HG03135 (cell line): Measurements from ENCODE around the gene CALCOCO1.
"Not testable (repeated sequence)": the region's sequence is repeated elsewhere in the genome, so short reads cannot be mapped to it uniquely, and the experiment has no call there.

Experiments used
- ATAC-seq: cut with Tn5 transposase; IDR thresholded peaks from one replicate; pipeline ENCODE4 v1.9.1; 2021; ENCODE audit warnings: mild to moderate bottlenecking, moderate library complexity; ENCODE audit not compliant: unreplicated experiment

The CALCOCO1 gene

DNA sequence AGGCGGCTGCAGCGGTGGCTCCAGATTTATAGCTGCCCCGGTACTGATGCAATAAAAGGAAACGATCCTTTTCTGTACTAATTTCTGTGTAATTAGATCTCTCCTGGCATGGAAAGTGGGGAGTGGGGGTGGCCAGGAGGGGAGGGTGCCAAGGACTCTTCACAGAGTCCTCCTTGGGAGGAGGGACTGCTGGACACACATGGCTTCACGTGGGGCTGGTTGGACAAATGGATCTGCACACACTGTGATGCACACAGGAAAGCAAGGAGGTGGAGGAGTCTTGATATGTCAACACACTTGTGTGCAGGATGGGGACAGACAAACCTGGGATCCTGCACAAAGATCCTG lies 27.6 kb downstream of the CALCOCO1 start:
- no peak for ATAC-seq

- no peak for ATAC-seq
Observed at GRCh38 chr12:53698948-53699677, 28.1 kb downstream of the CALCOCO1 start.

GRCh38 chr12:53696655-53697331 lies 30.5 kb downstream of the CALCOCO1 start:
- ATAC-seq, result no peak

DNA sequence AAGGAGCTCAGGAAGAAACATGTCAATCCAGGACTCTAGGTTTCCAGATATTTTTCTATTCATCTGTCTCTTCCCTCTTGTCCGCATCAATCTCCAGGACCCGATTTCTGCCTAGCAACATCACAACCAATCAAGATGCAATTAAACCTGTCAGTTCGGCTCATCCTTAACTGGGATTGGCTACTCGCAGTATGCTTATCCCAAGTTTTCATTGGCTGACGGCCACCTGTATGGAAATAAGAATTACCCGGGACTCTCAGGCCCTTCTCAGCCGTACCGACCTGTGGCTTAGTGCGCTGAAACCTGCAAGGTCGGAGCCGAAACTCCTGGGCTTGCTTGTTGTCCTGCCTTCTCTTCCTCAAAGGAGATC lies 31.0 kb downstream of the CALCOCO1 start:
- no peak for ATAC-seq

DNA sequence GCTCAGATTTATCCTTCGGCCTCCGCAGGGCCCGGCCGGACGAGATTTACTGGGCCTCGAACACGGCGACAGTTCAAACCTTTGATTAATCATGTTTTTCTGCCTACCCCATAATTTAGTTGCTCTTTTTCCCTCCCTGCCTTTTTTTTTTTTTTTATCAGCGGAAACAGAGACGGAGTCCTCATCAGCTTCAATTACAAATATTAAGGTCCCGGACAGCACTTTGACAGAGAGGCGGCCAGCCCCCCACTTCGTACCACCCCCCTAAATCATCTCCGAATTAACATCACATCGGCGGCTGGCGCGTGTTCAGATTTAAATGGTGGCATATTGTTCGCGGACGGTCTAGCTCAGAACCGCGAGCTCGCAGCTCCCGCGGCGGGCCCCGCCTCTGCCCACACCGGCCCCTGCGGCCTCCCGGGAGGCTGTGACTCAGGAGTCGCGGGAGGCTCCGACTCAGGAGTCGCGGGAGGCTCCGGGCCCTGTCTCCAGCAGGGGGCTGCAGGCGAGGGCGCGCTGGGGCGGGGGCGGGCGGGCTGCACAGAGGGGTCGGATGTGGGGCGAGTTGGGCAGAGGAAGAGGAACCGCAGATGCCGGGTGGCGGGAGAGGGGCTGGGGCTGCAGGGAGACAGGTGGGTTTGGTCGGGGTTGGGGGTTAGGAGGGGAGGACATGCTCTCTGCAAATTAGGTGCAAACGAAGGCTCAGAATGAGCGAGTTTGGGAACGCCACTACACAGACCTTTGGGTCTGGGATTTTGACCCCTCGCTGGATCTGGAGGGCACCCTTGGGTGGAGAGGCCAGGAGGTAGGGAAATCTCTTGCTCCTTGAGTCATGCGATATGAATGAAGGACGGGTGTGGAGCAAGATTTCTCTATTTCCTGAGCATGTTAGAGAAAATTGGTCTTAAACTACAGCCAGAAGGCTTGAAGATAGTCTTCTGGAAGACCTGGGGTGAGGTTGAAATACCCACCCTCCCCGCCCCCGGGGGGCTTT lies 31.8 kb downstream of the CALCOCO1 start:
- no peak for ATAC-seq

- no peak for ATAC-seq
Observed at GRCh38 chr12:53694756-53695151, 32.5 kb downstream of the CALCOCO1 start.

GRCh38 chr12:53688134-53688533 lies 39.1 kb downstream of the CALCOCO1 start:
- ATAC-seq, result no peak

DNA sequence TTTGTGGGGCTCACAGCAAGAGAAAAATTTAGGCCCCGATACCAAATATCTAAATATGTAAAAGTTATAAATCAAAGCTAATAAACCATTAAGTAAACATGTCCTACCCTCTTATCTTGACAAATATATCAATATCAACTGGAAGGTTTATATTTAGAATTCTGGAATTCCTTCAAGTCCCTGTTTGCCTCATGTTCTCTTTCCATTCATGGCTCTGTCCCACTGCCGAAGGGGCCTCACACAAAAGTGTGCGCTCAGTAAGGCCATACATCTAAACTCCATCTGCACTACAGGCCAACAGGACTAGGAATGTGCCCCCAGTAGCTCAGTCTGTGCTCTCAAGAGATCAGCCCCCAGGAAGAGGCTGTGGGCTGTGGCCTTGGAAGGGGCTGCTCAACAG lies 40.8 kb downstream of the CALCOCO1 start:
- ATAC-seq, result no peak

GRCh38 chr12:53684654-53685220 lies 42.5 kb downstream of the CALCOCO1 start:
- no peak for ATAC-seq

DNA sequence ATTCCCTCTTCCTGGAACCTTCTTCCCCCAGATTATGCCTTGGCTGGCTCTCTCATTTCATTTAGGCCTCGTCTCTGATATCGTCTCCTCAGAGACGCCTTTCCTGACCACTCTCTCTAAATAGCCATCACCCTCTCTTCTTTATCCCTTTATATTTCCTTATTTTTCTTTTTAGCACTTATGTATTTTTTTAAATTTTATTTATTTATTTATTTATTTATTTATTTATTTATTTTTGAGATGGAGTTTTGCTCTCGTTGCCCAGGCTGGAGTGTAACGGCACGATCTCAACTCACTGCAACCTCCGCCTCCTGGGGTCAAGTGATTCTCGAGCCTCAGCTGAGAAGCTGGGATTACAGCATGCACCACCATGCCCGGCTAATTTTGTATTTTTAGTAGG lies 43.3 kb downstream of the CALCOCO1 start:
- ATAC-seq, result no peak

GRCh38 chr12:53683494-53683893 lies 43.8 kb downstream of the CALCOCO1 start:
- no peak for ATAC-seq

DNA sequence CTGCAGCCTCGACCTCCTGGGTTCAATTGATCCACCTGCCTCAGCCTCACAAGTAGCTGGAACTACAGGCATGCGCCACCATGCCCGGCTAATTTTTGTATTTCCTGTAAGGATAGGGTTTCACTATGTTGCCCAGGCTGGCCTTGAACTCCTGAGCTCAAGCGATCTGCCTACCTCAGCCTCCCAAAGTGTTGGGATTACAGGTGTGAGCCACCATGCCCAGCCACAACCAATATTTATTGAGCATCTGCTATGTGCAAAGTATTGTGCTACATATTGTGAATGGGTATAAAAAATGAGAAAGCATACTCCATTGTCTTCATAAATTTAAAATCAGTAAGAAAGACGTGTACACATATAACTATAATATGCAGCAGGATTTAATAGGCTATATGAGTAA lies 47.2 kb downstream of the CALCOCO1 start:
- not testable (repeated sequence) for ATAC-seq

DNA sequence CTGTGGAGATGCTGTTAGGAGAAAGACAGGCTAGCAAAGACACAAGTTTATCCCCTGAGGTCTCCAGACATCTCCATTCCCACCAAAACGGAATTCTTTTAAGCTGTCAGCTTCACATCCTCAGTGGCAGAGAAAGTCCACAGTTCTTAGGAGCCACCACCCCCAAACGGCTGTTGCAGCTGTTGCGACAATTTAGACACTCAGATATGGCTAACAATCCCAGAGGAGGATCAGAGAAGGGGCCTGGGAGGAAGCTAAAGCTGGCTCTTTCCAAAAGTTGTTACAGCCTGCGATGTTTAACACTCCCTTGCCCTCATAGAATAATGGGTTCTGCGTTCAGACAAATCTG lies 49.5 kb downstream of the CALCOCO1 start:
- ATAC-seq, result no peak

DNA sequence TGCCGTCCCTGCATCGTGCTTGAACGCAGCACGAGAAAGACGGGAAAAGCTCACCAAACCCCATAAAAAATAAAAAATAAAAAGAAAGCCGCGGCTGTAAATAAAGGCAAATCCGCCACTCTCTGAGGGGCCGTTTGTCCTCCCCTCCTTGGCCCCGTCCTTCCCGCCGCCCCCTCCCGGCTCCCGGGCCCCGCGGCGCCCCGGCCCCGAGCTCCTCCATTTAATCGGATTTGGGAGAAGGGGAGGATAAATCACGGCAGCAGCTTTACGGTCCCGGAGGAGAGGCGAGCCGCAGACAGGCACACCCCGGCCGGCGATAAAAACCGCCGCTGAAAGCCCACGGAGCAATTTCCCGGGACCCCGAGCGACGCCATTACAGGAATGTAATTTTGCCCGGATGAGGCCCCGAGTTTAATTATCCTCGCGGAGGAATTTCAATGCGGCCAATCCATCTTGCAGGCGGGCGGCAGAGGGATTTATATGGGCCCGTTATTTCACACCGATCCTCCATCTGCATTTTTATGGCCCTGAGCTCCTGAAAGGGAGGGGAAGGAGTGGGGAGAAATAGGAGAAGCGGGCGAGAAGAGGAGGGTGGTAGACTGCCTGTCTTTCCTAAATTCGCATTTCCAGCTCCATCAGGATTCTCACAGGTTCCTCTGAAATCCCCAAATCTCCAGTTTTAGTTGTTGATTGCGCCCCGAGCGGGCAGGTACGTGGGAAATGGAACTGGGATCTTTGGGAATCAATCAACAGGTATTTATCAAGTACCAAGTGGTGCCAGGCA lies 50.0 kb downstream of the CALCOCO1 start:
- no peak for ATAC-seq

DNA sequence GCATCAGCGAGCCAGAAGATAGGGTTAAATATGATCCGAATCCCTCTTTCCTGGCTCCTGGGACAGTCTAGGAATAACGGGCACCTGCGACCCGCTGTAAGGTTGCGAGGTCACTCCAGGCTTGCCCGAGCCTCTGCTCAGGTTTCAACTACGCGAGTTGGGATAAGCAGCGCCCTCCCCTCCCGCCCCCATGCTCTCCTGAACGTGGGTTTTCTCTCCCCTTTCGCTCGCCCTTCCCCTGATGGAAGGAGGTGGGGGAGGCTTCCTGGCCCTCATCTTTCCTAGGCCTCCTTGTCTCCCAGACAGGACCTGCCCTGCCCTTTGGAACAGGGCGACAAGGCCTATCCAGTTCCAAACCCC lies 50.6 kb downstream of the CALCOCO1 start:
- ATAC-seq, result peak; percentile 1

DNA sequence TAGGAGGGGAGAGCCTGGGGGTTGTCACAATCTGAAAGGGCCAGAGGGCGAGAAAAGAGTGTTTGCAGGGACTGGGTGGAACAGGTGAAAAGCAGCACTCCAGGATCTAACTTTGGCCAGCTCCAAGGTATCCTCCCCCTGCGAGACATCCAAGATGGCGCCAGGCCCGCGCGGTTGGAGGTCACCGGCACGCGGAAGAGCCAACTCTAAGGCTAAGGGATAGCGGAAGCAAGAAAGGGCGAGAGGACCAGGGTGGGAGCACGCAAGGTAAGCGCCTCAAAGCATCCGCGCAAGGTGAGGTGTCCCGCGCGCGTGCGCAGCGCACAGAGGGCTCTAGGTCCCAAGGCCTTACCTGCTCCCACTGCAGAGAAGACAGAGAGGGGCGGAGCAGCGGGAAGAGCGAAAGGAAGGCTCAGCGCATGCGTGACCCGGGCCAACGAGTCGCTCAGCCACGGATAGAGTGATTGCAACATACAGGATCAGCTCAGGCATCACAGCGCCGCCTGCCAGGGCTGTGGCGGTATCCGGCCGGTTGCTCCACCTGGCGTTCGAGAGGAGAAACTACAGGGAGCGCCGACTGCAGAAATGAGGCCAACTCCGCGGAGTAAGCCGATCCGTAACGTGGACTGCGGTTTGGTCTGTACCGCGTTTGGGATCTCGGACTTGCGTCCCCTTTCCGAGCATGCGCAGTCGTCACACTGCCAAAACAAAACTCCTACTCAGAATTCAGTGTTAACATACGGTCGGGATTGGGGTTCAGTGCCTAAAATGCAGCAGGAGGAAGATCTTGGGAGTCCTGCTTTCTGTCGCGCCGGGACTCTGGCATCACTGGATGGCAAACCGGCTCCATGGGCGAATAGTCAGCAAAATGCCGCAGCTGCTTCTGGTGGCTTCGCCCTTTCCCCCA lies 51.3 kb downstream of the CALCOCO1 start, which contains the start of gene ATP5MC2:
Gene ATP5MC2 (minus strand): TSS at position 383 of the 907 bp plus-strand sequence. CDS start 3,469 bp downstream, outside the sequence.
- ATAC-seq, result peak; percentile 94

DNA sequence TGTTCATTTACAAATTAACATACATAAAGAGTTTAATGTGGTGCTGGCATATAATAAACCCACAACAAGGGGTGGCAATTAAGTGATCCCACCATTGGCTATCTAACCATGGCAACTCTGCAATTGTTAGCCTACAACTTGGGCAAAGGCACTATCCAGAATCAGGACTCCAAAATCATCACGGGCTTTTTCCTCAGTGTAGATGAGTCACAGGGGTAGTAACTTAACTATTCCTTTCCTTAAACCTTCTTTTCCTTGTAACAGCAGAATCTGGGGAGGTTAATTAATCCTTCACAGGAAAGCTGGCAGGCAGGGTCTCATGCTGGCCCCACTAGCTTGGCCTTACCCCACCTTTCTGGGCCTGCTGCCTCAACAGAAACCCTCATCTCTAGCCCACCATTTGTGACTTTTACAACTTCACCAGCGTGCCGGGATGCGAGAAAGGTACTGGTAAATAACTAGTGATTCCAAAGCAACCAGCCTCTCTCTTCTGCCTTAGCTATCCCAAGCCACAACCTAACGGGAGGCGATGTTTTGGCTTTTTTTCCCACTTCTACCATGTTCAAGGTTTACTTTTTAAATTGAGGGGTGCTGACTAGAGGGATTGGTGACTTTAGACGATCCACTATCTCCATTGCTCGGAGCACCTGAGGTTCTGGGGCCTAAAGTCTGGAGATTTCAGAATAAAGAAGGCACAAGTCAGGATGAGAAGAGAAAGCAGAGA lies 52.1 kb downstream of the CALCOCO1 start:
- no peak for ATAC-seq

DNA sequence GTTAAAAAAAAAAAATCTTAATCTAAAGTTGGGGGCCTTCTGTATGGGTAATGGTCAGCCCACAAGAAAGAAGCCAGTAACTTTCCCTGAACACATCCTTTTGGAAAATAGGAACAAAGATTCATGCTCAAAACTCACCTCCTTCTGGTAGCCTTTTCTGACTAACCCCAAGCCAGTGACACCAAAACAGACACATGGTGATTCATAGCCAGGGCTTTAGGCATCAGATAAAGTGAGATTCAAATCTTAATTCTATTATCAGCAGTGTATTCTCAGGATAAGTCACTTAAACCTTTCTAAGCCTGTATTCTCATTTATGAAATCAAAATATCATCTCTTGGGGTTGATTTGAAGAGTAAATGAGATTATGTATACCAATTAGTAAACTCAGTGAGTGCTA lies 56.3 kb downstream of the CALCOCO1 start:
- ATAC-seq, result no peak

DNA sequence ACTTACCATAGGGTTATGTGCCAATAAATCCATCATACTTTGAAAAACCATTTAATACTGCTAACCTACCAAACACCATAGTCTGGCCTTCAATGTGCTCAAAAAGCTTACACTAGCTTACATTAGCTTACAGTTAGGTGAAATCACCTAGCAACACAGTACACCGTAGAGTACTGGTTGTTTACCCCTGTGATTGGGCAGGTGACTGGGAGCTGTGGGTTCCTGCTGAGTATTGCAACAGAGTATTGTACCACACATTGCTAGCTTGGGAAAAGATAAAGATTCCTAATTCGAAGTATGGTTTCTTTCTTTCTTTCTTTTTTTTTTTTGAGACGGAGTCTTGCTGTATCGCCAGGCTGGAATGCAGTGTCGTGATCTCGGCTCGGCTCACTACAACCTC lies 56.9 kb downstream of the CALCOCO1 start:
- no peak for ATAC-seq
